ENCODE measurements around the gene TMCC3.

TMCC3 gene

GRCh38 chr12:94640134-94640928, 10.0 kb downstream of the TMCC3 start:
- Mint-ChIP-seq H3K27ac (ENCODE audit: low read depth) (peak overlapping the region; percentile 62), H3K4me1 (peaks cover 35% of the 10 kb centered on the region), H3K9me3 (no peaks in the 10 kb centered on the region), H3K27me3 (no peaks in the 10 kb centered on the region), H3K36me3 (ENCODE audit: insufficient read depth) (no peaks in the 10 kb centered on the region), H3K4me3 (peak overlapping the region; percentile 32)
- ATAC-seq (replicated peaks; ENCODE audit: extremely low read depth, poor library complexity, severe bottlenecking) (peak; percentile 52), DNase-seq (ENCODE audit: low spot score in 2 of 2) (no peak)

- no peak for DNase-seq (ENCODE audit: low spot score in 2 of 2)
- peaks cover 20% of the 10 kb centered on the region for H3K4me1 Mint-ChIP-seq
- no peaks in the 10 kb centered on the region for H3K36me3 Mint-ChIP-seq (ENCODE audit: insufficient read depth)
- ATAC-seq (replicated peaks; ENCODE audit: extremely low read depth, poor library complexity, severe bottlenecking): no peak
- H3K4me3 Mint-ChIP-seq: no peak overlapping the region
- no peaks in the 10 kb centered on the region for H3K9me3 Mint-ChIP-seq
- H3K27me3 Mint-ChIP-seq: no peaks in the 10 kb centered on the region
- H3K27ac Mint-ChIP-seq (ENCODE audit: low read depth): no peak overlapping the region
Observed at GRCh38 chr12:94638521-94638920, 11.8 kb downstream of the TMCC3 start.

GRCh38 chr12:94637390-94638113, 12.8 kb downstream of the TMCC3 start:
- Mint-ChIP-seq H3K36me3 (ENCODE audit: insufficient read depth) (no peaks in the 10 kb centered on the region), H3K9me3 (no peaks in the 10 kb centered on the region), H3K4me1 (peaks cover 11% of the 10 kb centered on the region), H3K27me3 (no peaks in the 10 kb centered on the region), H3K4me3 (no peak overlapping the region), H3K27ac (ENCODE audit: low read depth) (no peak overlapping the region)
- no peak for ATAC-seq (replicated peaks; ENCODE audit: extremely low read depth, poor library complexity, severe bottlenecking)
- DNase-seq (ENCODE audit: low spot score in 2 of 2): no peak

GRCh38 chr12:94636462-94637085, 13.8 kb downstream of the TMCC3 start:
- no peak overlapping the region for H3K4me3 Mint-ChIP-seq
- no peaks in the 10 kb centered on the region for H3K36me3 Mint-ChIP-seq (ENCODE audit: insufficient read depth)
- H3K4me1 Mint-ChIP-seq: peaks cover 9% of the 10 kb centered on the region
- no peaks in the 10 kb centered on the region for H3K27me3 Mint-ChIP-seq
- ATAC-seq (replicated peaks; ENCODE audit: extremely low read depth, poor library complexity, severe bottlenecking) (no peak), DNase-seq (ENCODE audit: low spot score in 2 of 2) (no peak)
- no peak overlapping the region for H3K27ac Mint-ChIP-seq (ENCODE audit: low read depth)
- H3K9me3 Mint-ChIP-seq: no peaks in the 10 kb centered on the region

- ATAC-seq (replicated peaks; ENCODE audit: extremely low read depth, poor library complexity, severe bottlenecking) (no peak), DNase-seq (ENCODE audit: low spot score in 2 of 2) (no peak)
- Mint-ChIP-seq H3K9me3 (no peaks in the 10 kb centered on the region), H3K4me1 (no peaks in the 10 kb centered on the region), H3K36me3 (ENCODE audit: insufficient read depth) (no peaks in the 10 kb centered on the region), H3K27ac (ENCODE audit: low read depth) (no peak overlapping the region), H3K4me3 (no peak overlapping the region), H3K27me3 (no peaks in the 10 kb centered on the region)
Observed at GRCh38 chr12:94634717-94635116, 15.6 kb downstream of the TMCC3 start.

- no peaks in the 10 kb centered on the region for H3K36me3 Mint-ChIP-seq (ENCODE audit: insufficient read depth)
- no peak for ATAC-seq (replicated peaks; ENCODE audit: extremely low read depth, poor library complexity, severe bottlenecking)
- no peak overlapping the region for H3K4me3 Mint-ChIP-seq
- H3K9me3 Mint-ChIP-seq: no peaks in the 10 kb centered on the region
- no peaks in the 10 kb centered on the region for H3K4me1 Mint-ChIP-seq
- DNase-seq (ENCODE audit: low spot score in 2 of 2): no peak
- no peaks in the 10 kb centered on the region for H3K27me3 Mint-ChIP-seq
- no peak overlapping the region for H3K27ac Mint-ChIP-seq (ENCODE audit: low read depth)
Observed at GRCh38 chr12:94633401-94633800, 17.0 kb downstream of the TMCC3 start.

GRCh38 chr12:94631058-94631457, 19.3 kb downstream of the TMCC3 start:
- H3K9me3 Mint-ChIP-seq: no peaks in the 10 kb centered on the region
- no peak overlapping the region for H3K27ac Mint-ChIP-seq (ENCODE audit: low read depth)
- no peaks in the 10 kb centered on the region for H3K27me3 Mint-ChIP-seq
- no peak for DNase-seq (ENCODE audit: low spot score in 2 of 2)
- no peaks in the 10 kb centered on the region for H3K36me3 Mint-ChIP-seq (ENCODE audit: insufficient read depth)
- H3K4me1 Mint-ChIP-seq: peaks cover 5% of the 10 kb centered on the region
- ATAC-seq (replicated peaks; ENCODE audit: extremely low read depth, poor library complexity, severe bottlenecking): no peak
- H3K4me3 Mint-ChIP-seq: no peak overlapping the region

- Mint-ChIP-seq H3K27me3 (no peaks in the 10 kb centered on the region), H3K9me3 (no peaks in the 10 kb centered on the region), H3K36me3 (ENCODE audit: insufficient read depth) (peaks cover 2% of the 10 kb centered on the region), H3K4me3 (no peak overlapping the region), H3K27ac (ENCODE audit: low read depth) (no peak overlapping the region), H3K4me1 (peaks cover 5% of the 10 kb centered on the region)
- DNase-seq (ENCODE audit: low spot score in 2 of 2) (no peak), ATAC-seq (replicated peaks; ENCODE audit: extremely low read depth, poor library complexity, severe bottlenecking) (no peak)
Observed at GRCh38 chr12:94628819-94629472, 21.4 kb downstream of the TMCC3 start.

- no peak overlapping the region for H3K4me3 Mint-ChIP-seq
- H3K9me3 Mint-ChIP-seq: no peaks in the 10 kb centered on the region
- no peak for DNase-seq (ENCODE audit: low spot score in 2 of 2)
- peaks cover 5% of the 10 kb centered on the region for H3K4me1 Mint-ChIP-seq
- ATAC-seq (replicated peaks; ENCODE audit: extremely low read depth, poor library complexity, severe bottlenecking): no peak
- H3K36me3 Mint-ChIP-seq (ENCODE audit: insufficient read depth): peaks cover 2% of the 10 kb centered on the region
- no peaks in the 10 kb centered on the region for H3K27me3 Mint-ChIP-seq
- no peak overlapping the region for H3K27ac Mint-ChIP-seq (ENCODE audit: low read depth)
Observed at GRCh38 chr12:94628369-94628768, 22.0 kb downstream of the TMCC3 start.

GRCh38 chr12:94625531-94625930, 24.8 kb downstream of the TMCC3 start:
- Mint-ChIP-seq H3K9me3 (no peaks in the 10 kb centered on the region), H3K27me3 (no peaks in the 10 kb centered on the region), H3K4me1 (peaks cover 21% of the 10 kb centered on the region), H3K36me3 (ENCODE audit: insufficient read depth) (peaks cover 2% of the 10 kb centered on the region), H3K4me3 (no peak overlapping the region), H3K27ac (ENCODE audit: low read depth) (no peak overlapping the region)
- no peak for ATAC-seq (replicated peaks; ENCODE audit: extremely low read depth, poor library complexity, severe bottlenecking)
- no peak for DNase-seq (ENCODE audit: low spot score in 2 of 2)

- Mint-ChIP-seq H3K36me3 (ENCODE audit: insufficient read depth) (peaks cover 2% of the 10 kb centered on the region), H3K27me3 (no peaks in the 10 kb centered on the region), H3K27ac (ENCODE audit: low read depth) (no peak overlapping the region), H3K9me3 (no peaks in the 10 kb centered on the region), H3K4me3 (no peak overlapping the region), H3K4me1 (peaks cover 21% of the 10 kb centered on the region)
- DNase-seq (ENCODE audit: low spot score in 2 of 2) (no peak), ATAC-seq (replicated peaks; ENCODE audit: extremely low read depth, poor library complexity, severe bottlenecking) (no peak)
Observed at GRCh38 chr12:94623161-94623920, 27.0 kb downstream of the TMCC3 start.

GRCh38 chr12:94622475-94622874, 27.9 kb downstream of the TMCC3 start:
- ATAC-seq (replicated peaks; ENCODE audit: extremely low read depth, poor library complexity, severe bottlenecking): no peak
- H3K9me3 Mint-ChIP-seq: no peaks in the 10 kb centered on the region

More at GRCh38 chr12:94622475-94622874, 27.9 kb downstream of the TMCC3 start:
- peak overlapping the region; percentile 83 for H3K27ac Mint-ChIP-seq (ENCODE audit: low read depth)
- no peaks in the 10 kb centered on the region for H3K27me3 Mint-ChIP-seq
- peaks cover 2% of the 10 kb centered on the region for H3K36me3 Mint-ChIP-seq (ENCODE audit: insufficient read depth)
- H3K4me1 Mint-ChIP-seq: peaks cover 21% of the 10 kb centered on the region
- H3K4me3 Mint-ChIP-seq: peak overlapping the region; percentile 73
- no peak for DNase-seq (ENCODE audit: low spot score in 2 of 2)

Data from central memory CD8-positive, alpha-beta T cell (primary cell).